K562 (cell line): ENCODE data around the gene IL17RA. TPM values are rescaled to one million over a fixed set of nuclear protein-coding genes. Genes with fewer than 3 reads are reported as not detected.
A peak's percentile ranks its signal among the peaks of the same experiment; 100 is the strongest.

Experiments
- ATAC-seq: fragments of 200-7000 bp; cut with Tn5 transposase; 3 replicates; pipeline ENCODE4 v1.9.1; 2020; ENCODE audit warnings: moderate library complexity
- BruUV-seq: library from RNA; stranded (reverse); fragments of 400-500 nt; replicated peaks from 2 replicates; lab custom pipeline; 2021; lab: Mats Ljungman, UMichigan
- CTCF ChIA-PET: fragments of 300-600 bp; formaldehyde crosslinking; extraction: SDS; loops from one replicate; lab custom pipeline; 2021; ENCODE audit warnings: low intra/inter-chr PET ratio; lab: Yijun Ruan, JAX
- POLR2A ChIA-PET: fragments of 300-600, 350-650 bp; sonication (Branson Sonifier 250); formaldehyde crosslinking; extraction: SDS; loops from one replicate; lab custom pipeline; 2021; ENCODE audit warnings: antibody characterized with exemption, inconsistent platforms; lab: Yijun Ruan, JAX
- DNase-seq, 4 experiments: peaks; one replicate each; pipeline versions ENCODE4 v3.0.0 to v3.0.0-alpha.2; 2011 to 2018; ENCODE audit warnings: low spot score in 3 of 4, mixed read lengths in 3 of 4; ENCODE audit errors: extremely low read depth in 1 of 4
- FAIRE-seq: peaks from 2 replicates; lab custom pipeline; 2011; peaks lifted over from hg19 to GRCh38; lab: Jason Lieb, UNC
- H2AFZ ChIP-seq: 2 replicates; pipeline ENCODE4 v1.6.0; 2011; ENCODE audit warnings: low read depth, low read length, control low read depth, inconsistent platforms
- H3K27ac ChIP-seq: fragments of 200-600 bp; 3 replicates; pipeline ENCODE4 v1.8.0; 2011; ENCODE audit warnings: low read depth, mild to moderate bottlenecking, control low read depth, inconsistent platforms, low read length, moderate library complexity, mixed read lengths; ENCODE audit errors: extremely low read depth
- H3K27me3 ChIP-seq, 2 experiments: fragments of 300-600 bp in 1 of 2; 2 replicates in 1 of 2; 3 replicates in 1 of 2; pipeline versions ENCODE4 v1.6.0 to v1.8.0; 2011; ENCODE audit warnings: inconsistent platforms in 2 of 2, low read length in 2 of 2, mild to moderate bottlenecking in 1 of 2, mixed read lengths in 1 of 2, moderate library complexity in 1 of 2; ENCODE audit not compliant: control insufficient read depth in 2 of 2, insufficient read depth in 2 of 2
- H3K36me3 ChIP-seq: fragments of 300-600 bp; 3 replicates; pipeline ENCODE4 v1.8.0; 2011; ENCODE audit warnings: mild to moderate bottlenecking, low read length, inconsistent platforms; ENCODE audit not compliant: control insufficient read depth, insufficient read depth
- H3K4me1 ChIP-seq, 2 experiments: fragments of 200-600 bp in 1 of 2; replicated peaks in 1 of 2; 2 replicates in 1 of 2; 3 replicates in 1 of 2; pipeline versions ENCODE4 v1.5.1 to v1.8.0; 2011; ENCODE audit warnings: inconsistent platforms in 2 of 2, low read length in 2 of 2, mild to moderate bottlenecking in 1 of 2, mixed read lengths in 1 of 2, moderate library complexity in 1 of 2; ENCODE audit not compliant: control insufficient read depth in 2 of 2, insufficient read depth in 2 of 2
- H3K4me2 ChIP-seq: 2 replicates; pipeline ENCODE4 v1.6.1; 2011; ENCODE audit warnings: low read length, control low read depth, inconsistent platforms, mixed read lengths; ENCODE audit not compliant: insufficient read depth
- H3K4me3 ChIP-seq: fragments of 200-600 bp; sonication (generic), shearing (Covaris generic); 2 replicates; pipeline ENCODE4 v1.5.1; 2016; ENCODE audit warnings: control low read depth, inconsistent platforms
- H3K79me2 ChIP-seq: fragments of 200-600 bp; 3 replicates; pipeline ENCODE4 v1.8.0; 2011; ENCODE audit warnings: low read length, inconsistent platforms; ENCODE audit not compliant: control insufficient read depth, insufficient read depth
- H3K9ac ChIP-seq, 2 experiments: 2 replicates each; pipeline versions ENCODE4 v1.6.0 to v1.6.1; 2011; ENCODE audit warnings: low read depth in 2 of 2, low read length in 2 of 2, control low read depth in 1 of 2, inconsistent platforms in 1 of 2, mild to moderate bottlenecking in 1 of 2, mixed read lengths in 1 of 2; ENCODE audit not compliant: insufficient read depth in 1 of 2
- H3K9me1 ChIP-seq: one replicate; pipeline ENCODE4 v1.6.0; 2011; ENCODE audit warnings: inconsistent platforms, mild to moderate bottlenecking, low read length, moderate library complexity; ENCODE audit not compliant: control insufficient read depth, insufficient read depth
- H3K9me3 ChIP-seq: replicated peaks from 2 replicates; pipeline ENCODE4 v1.5.1; 2011; ENCODE audit warnings: low read depth, low read length, inconsistent platforms; ENCODE audit not compliant: control insufficient read depth, insufficient read depth
- H4K20me1 ChIP-seq: replicated peaks from 2 replicates; pipeline ENCODE4 v1.6.1; 2011; ENCODE audit warnings: low read length, inconsistent platforms, mixed read lengths; ENCODE audit not compliant: control insufficient read depth, insufficient read depth
- CCAR2 ChIP-seq: fragments of 200-400 bp; formaldehyde crosslinking; IDR thresholded peaks from 2 replicates; pipeline ENCODE4 v1.6.1; 2017; ENCODE audit warnings: mild to moderate bottlenecking, low read depth, low read length
- GABPA ChIP-seq: fragments of 200-800 bp; sonication (Bioruptor generic); conservative IDR thresholded peaks from 2 replicates; pipeline ENCODE4 v1.6.1; 2016; ENCODE audit warnings: low read depth, missing genetic modification characterization, missing compliant biosample characterization
- MIER1 ChIP-seq: fragments of 450-650 bp; IDR thresholded peaks from 2 replicates; pipeline ENCODE4 v1.6.1; 2016; ENCODE audit warnings: antibody characterized with exemption, mild to moderate bottlenecking, low read depth
- MYNN ChIP-seq, 2 experiments: sonication (generic); formaldehyde crosslinking in 1 of 2; IDR thresholded peaks; 2 replicates each; pipeline versions ENCODE4 v1.5.0 to v1.6.1; 2016 to 2020; ENCODE audit warnings: antibody characterized with exemption in 1 of 2, missing genetic modification reagents in 1 of 2
- NFE2 ChIP-seq: IDR thresholded peaks from 2 replicates; pipeline ENCODE4 v1.6.1; 2014; ENCODE audit warnings: antibody characterized with exemption, low read depth
- PHB ChIP-seq: fragments of 250-450 bp; sonication (Bioruptor Pico); IDR thresholded peaks from 2 replicates; pipeline ENCODE4 v1.5.0; 2021
- SMAD2 ChIP-seq: fragments of 150-350 bp; IDR thresholded peaks from 2 replicates; pipeline ENCODE4 v1.6.1; 2014; ENCODE audit warnings: low read depth, mild to moderate bottlenecking, low read length
- ZKSCAN8 ChIP-seq: fragments of 200-800 bp; sonication (Bioruptor generic); IDR thresholded peaks from 2 replicates; pipeline ENCODE4 v1.6.1; 2016; ENCODE audit warnings: missing genetic modification characterization, missing compliant biosample characterization
- ZNF551 ChIP-seq: fragments of 250-450 bp; sonication (Bioruptor Pico); IDR thresholded peaks from 2 replicates; pipeline ENCODE4 v1.5.0; 2021; ENCODE audit warnings: mild to moderate bottlenecking, moderate library complexity
- WGBS: fragments of 100-300 bp; shearing (Covaris generic); methylation state at CpG from one replicate; pipeline ENCODE4 v1.1.6; 2016; ENCODE audit warnings: low coverage, mixed read lengths; ENCODE audit not compliant: insufficient coverage; ENCODE audit errors: missing lambda C conversion rate; 5-methylcytosine and 5-hydroxymethylcytosine counted together
- in situ Hi-C: fragments of 300-500 bp; cut with MboI; formaldehyde crosslinking; loops from 4 replicates; pipeline ENCODE4 v1.15.0; 2018; ENCODE audit warnings: inconsistent platforms, mixed read lengths
- intact Hi-C: fragments of 100-400 bp; cut with micrococcal nuclease; formaldehyde crosslinking; loops from 2 replicates; pipeline ENCODE4 v1.14.2; 2022
- polyA plus RNA-seq, 8 experiments: library from polyadenylated mRNA; depleted of rRNA in 4 of 8; stranded (reverse) in 5 of 8; unstranded in 3 of 8; fragments of >200 nt; fragmentation: Nextera tagmentation in 2 of 8; fragmentation: Illumina TruSeq in 1 of 8; extraction: Ambion mirVana in 2 of 8; extraction: Trizol in 1 of 8; gene quantifications; 2 replicates each; pipeline versions ENCODE4 v1.2.1 to v1.2.3, GENCODE V29; 2011 to 2014; ENCODE audit warnings: inconsistent platforms in 1 of 8, missing spikeins in 1 of 8
- total RNA-seq, 7 experiments: library from RNA; depleted of rRNA in 6 of 7; stranded (reverse); fragments of >200 nt in 6 of 7; fragmentation: Illumina TruSeq in 2 of 7; extraction: Trizol in 2 of 7; gene quantifications; 2 replicates each; pipeline versions ENCODE4 v1.2.1 to v1.2.3, GENCODE V29; 2011 to 2021; ENCODE audit warnings: low replicate concordance in 1 of 7
- TF ChIP-seq, protein P1 (sequence below): fragments of 450-650 bp; IDR thresholded peaks from 2 replicates; pipeline ENCODE4 v1.6.1; 2016
- TF ChIP-seq, protein P2 (sequence below): fragments of 150-350 bp; conservative IDR thresholded peaks from 2 replicates; pipeline ENCODE4 v1.6.1; 2014; ENCODE audit warnings: low read length
- TF ChIP-seq, protein P3 (sequence below): fragments of 450-650 bp; formaldehyde crosslinking; IDR thresholded peaks from 2 replicates; pipeline ENCODE4 v1.4.0; 2020; ENCODE audit warnings: mild to moderate bottlenecking, moderate library complexity
- TF ChIP-seq, protein P4 (sequence below): sonication (generic); formaldehyde crosslinking; IDR thresholded peaks from 2 replicates; pipeline ENCODE4 v1.8.0; 2022; ENCODE audit warnings: mild to moderate bottlenecking, missing genetic modification reagents, borderline replicate concordance
- TF ChIP-seq, protein P5 (sequence below): IDR thresholded peaks from 2 replicates; pipeline ENCODE4 v1.6.1; 2014; ENCODE audit warnings: antibody characterized with exemption

IL17RA gene
- total and polyA plus RNA-seq, 9 of the 15 experiments (the other 6 are each of a cell fraction or from before 2014, with no cell fraction given): 0.17 to 11.8 (median 3.7) TPM

DNA sequence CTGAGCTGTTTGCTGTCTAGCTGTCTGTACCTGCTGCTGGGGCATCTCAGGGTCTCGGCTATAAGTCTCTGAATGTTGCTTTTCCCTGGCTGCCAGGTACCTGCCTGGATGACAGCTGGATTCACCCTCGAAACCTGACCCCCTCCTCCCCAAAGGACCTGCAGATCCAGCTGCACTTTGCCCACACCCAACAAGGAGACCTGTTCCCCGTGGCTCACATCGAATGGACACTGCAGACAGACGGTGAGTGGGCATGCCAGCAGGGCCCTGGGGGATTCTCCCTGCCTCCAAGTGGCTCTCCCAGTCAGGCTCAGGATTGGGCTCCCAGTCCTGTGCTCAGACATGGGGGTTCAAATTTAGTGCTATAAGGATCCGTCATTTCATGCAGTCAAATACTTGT, 12.9 kb downstream of the IL17RA start:
- peaks cover 45% of the 10 kb centered on the region; the same call in 2 of the 3 replicates for H3K36me3 ChIP-seq
- H3K79me2 ChIP-seq: no peaks in the 10 kb centered on the region
- no peak for DNase-seq
- CTCF ChIA-PET: no interaction called here
- intact Hi-C loops (no loop called here), in situ Hi-C loops (no loop called here)
- peaks cover 12 to 13% of the 10 kb centered on the region in 2 experiments for H3K4me1 ChIP-seq
- no peak for FAIRE-seq
- no peak overlapping the region for H3K27ac ChIP-seq
- 0 out of 4 replicates have a peak overlapping the region, but pooled peaks of 1 of the 2 experiments have one; percentile 26 for H3K9ac ChIP-seq
- H3K4me2 ChIP-seq: no peak overlapping the region
- no peak overlapping the region for H3K4me3 ChIP-seq
- no peaks in the 10 kb centered on the region for H3K27me3 ChIP-seq
- H2AFZ ChIP-seq: no peak overlapping the region
- POLR2A ChIA-PET: interaction anchor here (0.8 to 3.3 kb wide), 4 partner anchors 9 to 19 kb away, joined by 3 to 18 read pairs (median 6); no protein-coding TSS in a partner anchor
- ATAC-seq: no peak
- H3K9me1 ChIP-seq: no peaks in the 10 kb centered on the region
- H3K9me3 ChIP-seq: no peaks in the 10 kb centered on the region
- WGBS: 81% methylated on average over 6 of the region's 6 CpGs
- no peaks in the 10 kb centered on the region; the same call in 1 of the 2 replicates for H4K20me1 ChIP-seq
- BruUV-seq: no TSS peak
- TF ChIP-seq, protein P1, sequence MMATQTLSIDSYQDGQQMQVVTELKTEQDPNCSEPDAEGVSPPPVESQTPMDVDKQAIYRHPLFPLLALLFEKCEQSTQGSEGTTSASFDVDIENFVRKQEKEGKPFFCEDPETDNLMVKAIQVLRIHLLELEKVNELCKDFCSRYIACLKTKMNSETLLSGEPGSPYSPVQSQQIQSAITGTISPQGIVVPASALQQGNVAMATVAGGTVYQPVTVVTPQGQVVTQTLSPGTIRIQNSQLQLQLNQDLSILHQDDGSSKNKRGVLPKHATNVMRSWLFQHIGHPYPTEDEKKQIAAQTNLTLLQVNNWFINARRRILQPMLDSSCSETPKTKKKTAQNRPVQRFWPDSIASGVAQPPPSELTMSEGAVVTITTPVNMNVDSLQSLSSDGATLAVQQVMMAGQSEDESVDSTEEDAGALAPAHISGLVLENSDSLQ: no peak
- TF ChIP-seq, protein P2, sequence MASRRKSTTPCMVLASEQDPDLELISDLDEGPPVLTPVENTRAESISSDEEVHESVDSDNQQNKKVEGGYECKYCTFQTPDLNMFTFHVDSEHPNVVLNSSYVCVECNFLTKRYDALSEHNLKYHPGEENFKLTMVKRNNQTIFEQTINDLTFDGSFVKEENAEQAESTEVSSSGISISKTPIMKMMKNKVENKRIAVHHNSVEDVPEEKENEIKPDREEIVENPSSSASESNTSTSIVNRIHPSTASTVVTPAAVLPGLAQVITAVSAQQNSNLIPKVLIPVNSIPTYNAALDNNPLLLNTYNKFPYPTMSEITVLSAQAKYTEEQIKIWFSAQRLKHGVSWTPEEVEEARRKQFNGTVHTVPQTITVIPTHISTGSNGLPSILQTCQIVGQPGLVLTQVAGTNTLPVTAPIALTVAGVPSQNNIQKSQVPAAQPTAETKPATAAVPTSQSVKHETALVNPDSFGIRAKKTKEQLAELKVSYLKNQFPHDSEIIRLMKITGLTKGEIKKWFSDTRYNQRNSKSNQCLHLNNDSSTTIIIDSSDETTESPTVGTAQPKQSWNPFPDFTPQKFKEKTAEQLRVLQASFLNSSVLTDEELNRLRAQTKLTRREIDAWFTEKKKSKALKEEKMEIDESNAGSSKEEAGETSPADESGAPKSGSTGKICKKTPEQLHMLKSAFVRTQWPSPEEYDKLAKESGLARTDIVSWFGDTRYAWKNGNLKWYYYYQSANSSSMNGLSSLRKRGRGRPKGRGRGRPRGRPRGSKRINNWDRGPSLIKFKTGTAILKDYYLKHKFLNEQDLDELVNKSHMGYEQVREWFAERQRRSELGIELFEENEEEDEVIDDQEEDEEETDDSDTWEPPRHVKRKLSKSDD: no peak
- TF ChIP-seq ZKSCAN8 (CRISPR knock-in tag): no peak
- TF ChIP-seq, protein P3, sequence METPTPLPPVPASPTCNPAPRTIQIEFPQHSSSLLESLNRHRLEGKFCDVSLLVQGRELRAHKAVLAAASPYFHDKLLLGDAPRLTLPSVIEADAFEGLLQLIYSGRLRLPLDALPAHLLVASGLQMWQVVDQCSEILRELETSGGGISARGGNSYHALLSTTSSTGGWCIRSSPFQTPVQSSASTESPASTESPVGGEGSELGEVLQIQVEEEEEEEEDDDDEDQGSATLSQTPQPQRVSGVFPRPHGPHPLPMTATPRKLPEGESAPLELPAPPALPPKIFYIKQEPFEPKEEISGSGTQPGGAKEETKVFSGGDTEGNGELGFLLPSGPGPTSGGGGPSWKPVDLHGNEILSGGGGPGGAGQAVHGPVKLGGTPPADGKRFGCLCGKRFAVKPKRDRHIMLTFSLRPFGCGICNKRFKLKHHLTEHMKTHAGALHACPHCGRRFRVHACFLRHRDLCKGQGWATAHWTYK (CRISPR knock-in tag): no peak
- no peak for TF ChIP-seq SMAD2
- TF ChIP-seq ZNF551 (CRISPR knock-in tag): no peak
- TF ChIP-seq CCAR2: no peak
- TF ChIP-seq, protein P4, sequence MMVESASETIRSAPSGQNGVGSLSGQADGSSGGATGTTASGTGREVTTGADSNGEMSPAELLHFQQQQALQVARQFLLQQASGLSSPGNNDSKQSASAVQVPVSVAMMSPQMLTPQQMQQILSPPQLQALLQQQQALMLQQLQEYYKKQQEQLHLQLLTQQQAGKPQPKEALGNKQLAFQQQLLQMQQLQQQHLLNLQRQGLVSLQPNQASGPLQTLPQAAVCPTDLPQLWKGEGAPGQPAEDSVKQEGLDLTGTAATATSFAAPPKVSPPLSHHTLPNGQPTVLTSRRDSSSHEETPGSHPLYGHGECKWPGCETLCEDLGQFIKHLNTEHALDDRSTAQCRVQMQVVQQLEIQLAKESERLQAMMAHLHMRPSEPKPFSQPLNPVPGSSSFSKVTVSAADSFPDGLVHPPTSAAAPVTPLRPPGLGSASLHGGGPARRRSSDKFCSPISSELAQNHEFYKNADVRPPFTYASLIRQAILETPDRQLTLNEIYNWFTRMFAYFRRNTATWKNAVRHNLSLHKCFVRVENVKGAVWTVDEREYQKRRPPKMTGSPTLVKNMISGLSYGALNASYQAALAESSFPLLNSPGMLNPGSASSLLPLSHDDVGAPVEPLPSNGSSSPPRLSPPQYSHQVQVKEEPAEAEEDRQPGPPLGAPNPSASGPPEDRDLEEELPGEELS (CRISPR knock-in tag): no peak
- TF ChIP-seq NFE2: no peak
- TF ChIP-seq PHB (CRISPR knock-in tag): no peak
- no peak for TF ChIP-seq GABPA (tag)
- TF ChIP-seq MIER1: no peak
- TF ChIP-seq, protein P5, sequence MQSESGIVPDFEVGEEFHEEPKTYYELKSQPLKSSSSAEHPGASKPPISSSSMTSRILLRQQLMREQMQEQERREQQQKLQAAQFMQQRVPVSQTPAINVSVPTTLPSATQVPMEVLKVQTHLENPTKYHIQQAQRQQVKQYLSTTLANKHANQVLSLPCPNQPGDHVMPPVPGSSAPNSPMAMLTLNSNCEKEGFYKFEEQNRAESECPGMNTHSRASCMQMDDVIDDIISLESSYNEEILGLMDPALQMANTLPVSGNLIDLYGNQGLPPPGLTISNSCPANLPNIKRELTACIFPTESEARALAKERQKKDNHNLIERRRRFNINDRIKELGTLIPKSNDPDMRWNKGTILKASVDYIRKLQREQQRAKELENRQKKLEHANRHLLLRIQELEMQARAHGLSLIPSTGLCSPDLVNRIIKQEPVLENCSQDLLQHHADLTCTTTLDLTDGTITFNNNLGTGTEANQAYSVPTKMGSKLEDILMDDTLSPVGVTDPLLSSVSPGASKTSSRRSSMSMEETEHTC: no peak
- TF ChIP-seq MYNN (IDR thresholded peaks at IDR 0.05): no peak
- no peak for TF ChIP-seq MYNN (CRISPR knock-in tag; IDR thresholded peaks at IDR 0.05)
